Stimulated activated CD4-positive, alpha-beta T cell treated with anti-CD3 and anti-CD28 coated beads, Interleukin-4, amount 100 ng/mL, for 24 hours (primary cell): ENCODE data around the gene SKOR2.
"Not testable (repeated sequence)": the region's sequence is repeated elsewhere in the genome, so short reads cannot be mapped to it uniquely, and the experiment has no call there.

Experiments
- DNase-seq: peaks from one replicate; pipeline ENCODE4 v3.0.0-alpha.2; 2020

The SKOR2 gene

DNA sequence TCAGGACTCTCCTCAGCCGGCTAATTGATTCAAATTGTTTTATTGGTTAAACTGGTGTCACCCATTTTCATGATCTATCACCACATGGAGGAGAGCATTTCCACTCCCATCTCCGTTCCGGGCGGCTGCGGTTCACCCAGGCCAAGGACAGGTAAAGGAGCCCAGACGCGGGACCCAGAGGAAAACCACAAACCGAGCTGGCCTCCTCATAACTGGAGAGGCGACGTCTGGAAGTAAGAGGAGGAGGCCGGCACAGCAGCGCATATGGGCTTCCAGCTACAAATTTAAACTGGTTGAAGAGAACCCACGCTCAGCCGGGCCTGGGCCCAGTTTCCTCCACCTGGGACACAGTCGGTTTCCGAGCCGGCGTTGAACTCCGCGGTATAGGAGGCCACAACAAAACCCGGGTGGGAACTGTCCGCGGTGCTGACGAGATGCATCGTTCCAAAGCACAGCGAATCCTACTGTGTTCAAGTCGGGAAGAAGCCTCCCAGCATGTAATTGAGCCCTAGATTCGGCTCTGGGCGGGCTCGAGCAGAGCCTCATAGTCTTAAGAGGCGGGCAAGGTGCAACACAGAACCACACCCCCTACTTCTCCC is 3.0 kb upstream of the SKOR2 start:
- DNase-seq = peak; percentile 14

DNA sequence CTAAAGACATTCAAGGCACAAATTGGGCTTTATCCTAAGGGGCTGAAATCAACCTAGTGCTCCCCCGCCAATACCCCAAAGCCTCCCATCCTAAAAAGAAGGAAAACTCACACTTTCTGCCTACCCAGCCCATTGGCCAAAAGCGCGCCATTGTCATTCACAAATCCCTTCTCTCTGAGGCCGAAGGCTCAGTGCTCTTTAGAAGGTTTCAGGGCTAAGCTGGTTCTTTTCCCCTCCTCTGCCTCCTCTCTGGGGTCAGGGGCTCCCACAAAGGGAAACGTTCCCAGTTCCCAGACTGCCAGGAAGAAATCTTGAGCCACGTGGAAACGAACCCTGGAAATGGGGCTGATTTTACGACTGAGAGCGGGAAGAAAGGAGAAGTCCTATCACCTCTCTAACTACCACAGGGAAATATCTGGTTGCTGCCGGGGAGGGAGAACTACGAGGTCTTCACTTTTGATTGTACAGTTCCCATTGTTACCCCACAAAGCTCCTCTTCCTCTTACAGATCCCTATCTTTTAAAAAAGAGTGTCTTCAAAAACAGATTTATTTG is 1.7 kb upstream of the SKOR2 start:
- DNase-seq = no peak

DNA sequence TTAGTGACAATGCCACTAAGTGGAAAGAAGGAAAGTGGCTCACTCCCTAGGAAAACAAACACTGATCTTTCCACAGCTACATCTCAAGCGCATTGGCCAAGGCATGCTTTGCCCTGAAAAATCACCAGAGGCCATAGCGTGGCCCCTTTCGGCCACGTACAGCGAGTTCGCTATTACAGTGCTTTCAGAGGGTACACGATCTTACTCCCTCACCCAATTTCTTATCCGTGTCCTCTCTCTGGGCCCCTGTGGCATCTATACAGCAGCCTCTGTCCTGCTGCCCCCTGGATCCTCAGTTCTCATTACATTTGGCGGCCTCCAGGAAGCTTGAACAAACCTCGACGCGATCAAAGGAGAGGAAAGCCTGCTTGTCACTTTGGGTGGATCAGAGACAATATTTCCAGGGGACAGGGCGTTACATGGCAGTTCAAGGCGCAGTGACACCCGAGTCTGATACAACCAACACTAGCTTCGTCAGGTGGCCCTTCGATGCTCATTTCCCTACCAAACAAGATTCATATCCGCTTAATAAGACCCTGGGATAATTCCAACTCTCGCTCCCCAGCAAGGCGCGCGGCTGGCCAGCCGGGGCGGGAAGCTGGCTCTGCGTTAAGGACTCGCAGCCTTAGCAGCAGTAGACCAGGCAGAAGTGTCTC is 941 bp downstream of the SKOR2 start:
- DNase-seq = no peak

DNA sequence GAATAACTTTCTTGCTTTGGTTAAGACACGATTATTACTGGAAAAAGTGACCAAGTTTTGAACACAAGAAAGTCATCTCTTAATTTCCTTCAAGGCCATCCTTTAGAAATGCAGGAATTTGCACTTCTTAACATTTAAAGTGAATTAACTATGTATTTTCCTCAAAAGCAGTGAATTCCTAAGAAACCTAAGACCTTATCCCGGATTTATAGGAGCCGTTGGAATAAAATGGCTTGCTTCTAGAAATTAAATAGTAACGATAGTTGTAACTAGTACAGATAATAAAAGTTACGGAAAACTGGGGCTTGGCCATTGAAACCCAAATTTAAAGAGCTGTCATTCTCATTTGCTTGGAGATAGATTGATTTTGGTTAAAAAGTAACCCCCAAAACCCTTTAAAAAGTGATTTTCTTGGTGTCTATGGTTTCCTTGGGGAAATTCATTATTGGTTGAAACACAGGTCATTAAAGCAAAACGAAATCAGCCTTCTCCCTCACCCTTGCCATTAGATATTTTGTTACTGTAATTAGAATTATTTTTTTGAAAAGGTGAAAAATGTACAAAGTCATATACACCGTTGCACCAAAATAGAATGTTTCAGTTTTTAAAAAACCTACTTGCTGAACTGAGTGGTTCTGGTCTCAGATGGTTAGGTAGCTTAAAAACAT is 2.0 kb downstream of the SKOR2 start:
- no peak for DNase-seq

GRCh38 chr18:47248604-47249313 is 2.7 kb downstream of the SKOR2 start:
- no peak for DNase-seq

DNA sequence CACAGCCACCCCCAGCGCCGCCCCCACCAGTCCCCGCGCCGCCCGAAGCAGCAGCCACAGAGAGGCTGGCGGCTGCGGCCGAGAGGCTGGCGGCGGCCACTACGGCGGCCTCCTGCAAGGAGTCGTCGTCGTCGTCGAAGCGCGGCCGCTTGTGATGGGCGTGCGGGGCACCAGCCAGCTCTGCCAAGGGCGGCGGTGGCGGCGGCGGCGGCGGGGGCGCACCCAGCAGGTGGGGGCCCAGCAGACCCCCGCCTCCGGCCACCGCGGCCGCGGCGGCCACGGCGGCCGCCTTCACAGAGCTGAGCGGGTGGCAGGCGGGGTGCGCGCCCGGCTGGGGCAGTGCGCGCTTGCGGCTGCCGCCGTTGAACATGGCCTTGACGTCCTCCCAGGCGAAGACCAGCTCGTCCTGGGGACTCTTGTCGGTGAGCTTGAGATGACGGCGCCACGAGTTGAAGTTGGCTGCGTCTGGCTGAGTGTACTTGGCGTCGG is 3.3 kb downstream of the SKOR2 start:
- no peak for DNase-seq

GRCh38 chr18:47247416-47248114 is 3.9 kb downstream of the SKOR2 start:
- DNase-seq = no peak

- no peak for DNase-seq
These were observed 4.4 kb downstream of the SKOR2 start for GRCh38 chr18:47247036-47247415.

- DNase-seq = no peak
These were observed 5.2 kb downstream of the SKOR2 start for GRCh38 chr18:47246027-47246971.

GRCh38 chr18:47244086-47244485 is 7.4 kb downstream of the SKOR2 start:
- DNase-seq = no peak

DNA sequence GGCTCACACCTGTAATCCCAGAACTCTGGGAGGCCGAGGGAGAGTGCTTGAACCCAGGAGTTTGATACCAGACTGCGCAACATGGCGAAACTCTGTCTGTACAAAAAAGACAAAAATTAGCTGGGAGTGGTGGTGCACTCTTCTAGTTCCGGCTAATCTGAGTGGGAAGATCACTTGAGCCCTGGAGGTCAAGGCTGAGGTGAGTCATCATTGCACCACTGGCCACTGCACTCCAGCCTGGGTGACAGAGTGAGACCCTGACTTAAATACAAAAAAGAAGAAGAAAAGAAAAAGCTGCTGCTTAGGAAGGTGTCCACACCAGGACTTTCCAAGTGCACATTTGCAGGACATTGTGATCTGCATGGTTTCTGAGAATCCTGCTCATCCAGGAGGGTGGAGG is 16.4 kb downstream of the SKOR2 start:
- no peak for DNase-seq

GRCh38 chr18:47226660-47227059 is 24.8 kb downstream of the SKOR2 start:
- DNase-seq = no peak

DNA sequence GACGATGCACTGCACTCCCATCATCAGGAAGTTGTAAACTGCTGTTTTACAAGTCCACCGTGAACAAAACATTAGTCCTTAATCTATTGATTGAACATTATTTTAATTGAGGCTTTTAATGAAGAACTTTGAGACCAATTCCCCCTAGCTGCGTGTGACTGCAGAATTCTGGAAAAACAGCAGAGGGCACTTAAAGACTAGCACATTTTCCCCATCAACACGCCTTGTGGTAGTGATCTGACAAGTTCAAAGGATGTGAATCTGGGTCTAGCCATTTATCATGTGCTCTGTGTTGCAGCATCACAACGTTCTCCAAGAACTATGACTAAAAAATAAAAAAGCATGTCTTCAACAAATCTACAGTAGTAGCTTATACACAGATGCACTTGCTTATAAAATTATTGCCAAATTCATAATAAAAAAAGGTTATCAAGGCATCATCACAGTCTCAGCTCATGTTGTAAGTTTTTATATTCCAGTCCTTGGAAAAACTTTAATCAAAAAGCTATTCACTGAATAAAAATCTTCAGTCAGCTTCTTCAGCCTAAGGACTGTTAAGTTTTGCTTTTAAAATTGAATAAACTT is 35.8 kb downstream of the SKOR2 start:
- peak; percentile 4 for DNase-seq

DNA sequence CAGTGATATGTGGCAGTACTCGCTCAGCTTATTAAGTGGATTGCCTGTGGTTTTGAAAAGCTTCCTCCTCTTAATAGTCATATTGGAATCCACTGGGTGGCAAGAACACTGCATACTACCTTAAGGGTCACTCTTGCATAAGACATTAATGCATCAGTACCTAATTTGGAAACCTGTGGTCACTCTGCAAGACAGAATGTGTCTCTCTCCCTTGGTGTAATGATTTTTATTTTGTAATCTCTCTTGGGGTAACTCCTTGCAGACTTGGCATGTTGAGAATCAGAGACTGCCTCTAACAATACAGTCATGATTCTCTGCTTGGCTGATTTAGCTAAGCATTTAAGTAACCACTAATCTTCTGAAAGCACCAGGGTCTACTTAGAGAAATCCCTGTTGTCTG is 42.3 kb downstream of the SKOR2 start:
- DNase-seq = no peak

GRCh38 chr18:47206945-47207637 is 44.4 kb downstream of the SKOR2 start:
- DNase-seq = no peak

DNA sequence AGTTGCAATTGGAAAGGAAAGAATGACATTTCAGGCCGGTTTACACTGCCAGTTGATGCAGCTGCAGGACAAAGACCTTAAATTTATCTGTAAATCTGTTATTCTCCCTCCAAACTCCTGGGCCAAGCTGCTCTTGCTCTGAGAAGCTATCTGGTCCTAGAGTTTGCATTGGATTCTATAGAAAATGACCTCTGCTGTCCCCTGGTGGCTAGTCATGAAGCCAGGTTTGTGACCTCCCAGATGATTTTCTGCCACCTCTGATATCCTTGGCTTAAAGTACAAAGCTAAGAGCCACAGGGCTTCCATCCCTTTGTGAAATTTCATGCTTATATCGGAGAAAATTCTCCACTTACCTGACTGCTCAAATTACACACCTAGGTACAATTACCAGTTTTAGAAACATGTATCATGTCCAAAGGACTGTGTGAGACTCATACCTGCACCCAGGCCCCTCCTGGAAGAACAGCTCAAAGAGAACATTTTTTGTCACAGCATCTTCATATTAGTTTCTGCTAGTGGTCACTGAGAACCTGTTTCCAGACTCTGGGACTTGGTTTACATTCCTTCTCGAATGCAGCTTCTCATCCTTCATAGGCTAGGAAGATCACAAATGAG is 46.4 kb downstream of the SKOR2 start:
- DNase-seq = peak; percentile 45

GRCh38 chr18:47203626-47204464 is 47.6 kb downstream of the SKOR2 start:
- no peak for DNase-seq

DNA sequence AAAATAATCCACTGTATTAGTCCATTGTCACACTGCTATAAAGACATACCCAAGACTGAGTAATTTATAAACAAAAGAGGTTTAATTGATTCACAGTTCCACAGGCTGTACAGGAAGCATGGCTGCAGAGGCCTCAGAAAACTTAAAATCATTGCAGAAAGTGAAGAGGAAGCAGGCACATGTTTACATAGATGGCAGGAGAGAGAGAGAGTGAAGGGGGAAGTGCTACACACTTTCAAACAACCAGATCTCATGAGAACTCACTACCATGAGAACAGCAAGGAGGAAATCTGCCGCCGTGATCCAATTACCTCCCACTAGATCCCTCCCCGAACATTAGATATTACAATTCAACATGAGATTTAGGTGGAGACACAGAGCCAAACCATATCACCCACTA is 55.5 kb downstream of the SKOR2 start:
- DNase-seq = not testable (repeated sequence)

GRCh38 chr18:47191961-47192360 is 59.5 kb downstream of the SKOR2 start:
- DNase-seq = no peak
